ENCODE measurements around the gene TBC1D4. TPM values are rescaled to one million over a fixed set of nuclear protein-coding genes. Genes with fewer than 3 reads are reported as not detected.

The TBC1D4 gene
- total RNA-seq, 1 experiment from 2014 or later: 5.5 TPM

DNA sequence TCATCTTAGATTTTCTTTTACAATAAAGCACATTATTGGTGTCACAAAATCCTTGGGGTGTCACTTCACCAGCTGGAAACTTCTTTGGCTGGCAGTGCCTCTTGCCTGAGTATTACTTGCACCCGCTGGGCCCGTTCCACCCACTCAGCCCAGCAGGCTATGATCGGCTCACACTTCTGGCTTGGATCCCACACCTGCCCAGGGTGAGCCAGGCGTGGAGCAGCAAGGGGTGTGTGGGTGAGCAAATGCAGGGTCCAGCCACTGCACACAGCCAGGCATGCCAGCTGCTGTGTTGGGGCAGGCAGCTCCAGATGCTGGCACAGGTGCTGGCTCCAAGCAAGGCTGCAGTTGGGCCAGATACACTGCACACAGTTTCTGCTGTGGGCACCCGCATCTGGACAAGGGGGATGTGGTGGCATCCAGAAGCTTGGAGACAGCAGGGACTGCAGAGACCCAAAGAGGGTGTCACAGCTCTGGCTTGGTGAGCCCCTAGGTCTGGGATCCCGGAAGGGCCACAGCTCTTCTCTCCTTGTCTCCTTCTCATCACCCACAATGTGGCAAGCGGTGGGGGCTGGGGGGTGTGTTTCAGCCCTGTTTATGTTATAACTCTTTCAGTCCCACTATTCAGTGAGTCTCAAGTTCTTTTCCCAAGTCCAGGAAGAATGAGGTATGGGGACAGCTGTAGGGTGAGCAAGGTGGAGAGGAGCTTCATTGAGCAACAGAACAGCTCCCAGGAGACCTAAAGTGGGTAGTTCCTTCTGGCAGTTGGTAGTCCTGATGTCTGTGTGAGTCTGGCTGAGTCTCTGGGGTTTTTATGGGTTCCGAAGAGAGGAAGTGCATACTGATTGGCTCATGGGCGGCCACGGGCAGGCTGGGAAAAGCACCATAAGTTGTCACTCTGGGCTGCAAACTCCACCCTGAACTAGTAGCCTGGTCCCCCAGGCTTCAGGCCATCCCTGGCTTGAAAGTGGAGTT lies 25.3 kb upstream of the TBC1D4 start:
- DNase-seq (ENCODE audit: low read depth, low spot score): no peak
- in situ Hi-C loops (cut with HindIII; ENCODE audit: low pct_unique_long_range_greater_than_20kb, low sequenced_read_pairs): no loop called here
- no peaks in the 10 kb centered on the region for H3K27me3 ChIP-seq (ENCODE audit: control insufficient read depth, insufficient read depth, low read length)
- no peak overlapping the region for H3K27ac ChIP-seq (ENCODE audit: low read length)
- H3K36me3 ChIP-seq (ENCODE audit: control insufficient read depth, insufficient read depth, low read length): no peaks in the 10 kb centered on the region
- no peaks in the 10 kb centered on the region for H3K4me1 ChIP-seq (ENCODE audit: control insufficient read depth, insufficient read depth, low read length)
- no TSS peak for BruUV-seq (replicated peaks)
- intact Hi-C loops (cut with micrococcal nuclease; ENCODE audit: unreplicated experiment): no loop called here
- H3K9me3 ChIP-seq (ENCODE audit: control insufficient read depth, insufficient read depth, low read depth, low read length): no peaks in the 10 kb centered on the region
- ChIA-PET CTCF (no interaction called here), POLR2A (no interaction called here)
- TF ChIP-seq, protein P1, sequence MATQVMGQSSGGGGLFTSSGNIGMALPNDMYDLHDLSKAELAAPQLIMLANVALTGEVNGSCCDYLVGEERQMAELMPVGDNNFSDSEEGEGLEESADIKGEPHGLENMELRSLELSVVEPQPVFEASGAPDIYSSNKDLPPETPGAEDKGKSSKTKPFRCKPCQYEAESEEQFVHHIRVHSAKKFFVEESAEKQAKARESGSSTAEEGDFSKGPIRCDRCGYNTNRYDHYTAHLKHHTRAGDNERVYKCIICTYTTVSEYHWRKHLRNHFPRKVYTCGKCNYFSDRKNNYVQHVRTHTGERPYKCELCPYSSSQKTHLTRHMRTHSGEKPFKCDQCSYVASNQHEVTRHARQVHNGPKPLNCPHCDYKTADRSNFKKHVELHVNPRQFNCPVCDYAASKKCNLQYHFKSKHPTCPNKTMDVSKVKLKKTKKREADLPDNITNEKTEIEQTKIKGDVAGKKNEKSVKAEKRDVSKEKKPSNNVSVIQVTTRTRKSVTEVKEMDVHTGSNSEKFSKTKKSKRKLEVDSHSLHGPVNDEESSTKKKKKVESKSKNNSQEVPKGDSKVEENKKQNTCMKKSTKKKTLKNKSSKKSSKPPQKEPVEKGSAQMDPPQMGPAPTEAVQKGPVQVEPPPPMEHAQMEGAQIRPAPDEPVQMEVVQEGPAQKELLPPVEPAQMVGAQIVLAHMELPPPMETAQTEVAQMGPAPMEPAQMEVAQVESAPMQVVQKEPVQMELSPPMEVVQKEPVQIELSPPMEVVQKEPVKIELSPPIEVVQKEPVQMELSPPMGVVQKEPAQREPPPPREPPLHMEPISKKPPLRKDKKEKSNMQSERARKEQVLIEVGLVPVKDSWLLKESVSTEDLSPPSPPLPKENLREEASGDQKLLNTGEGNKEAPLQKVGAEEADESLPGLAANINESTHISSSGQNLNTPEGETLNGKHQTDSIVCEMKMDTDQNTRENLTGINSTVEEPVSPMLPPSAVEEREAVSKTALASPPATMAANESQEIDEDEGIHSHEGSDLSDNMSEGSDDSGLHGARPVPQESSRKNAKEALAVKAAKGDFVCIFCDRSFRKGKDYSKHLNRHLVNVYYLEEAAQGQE (IDR thresholded peaks at IDR 0.05; ENCODE audit: insufficient read depth in 1 of 2, low read depth in 2 of 2, low read length in 1 of 2): no peak
- TF ChIP-seq, protein P2, sequence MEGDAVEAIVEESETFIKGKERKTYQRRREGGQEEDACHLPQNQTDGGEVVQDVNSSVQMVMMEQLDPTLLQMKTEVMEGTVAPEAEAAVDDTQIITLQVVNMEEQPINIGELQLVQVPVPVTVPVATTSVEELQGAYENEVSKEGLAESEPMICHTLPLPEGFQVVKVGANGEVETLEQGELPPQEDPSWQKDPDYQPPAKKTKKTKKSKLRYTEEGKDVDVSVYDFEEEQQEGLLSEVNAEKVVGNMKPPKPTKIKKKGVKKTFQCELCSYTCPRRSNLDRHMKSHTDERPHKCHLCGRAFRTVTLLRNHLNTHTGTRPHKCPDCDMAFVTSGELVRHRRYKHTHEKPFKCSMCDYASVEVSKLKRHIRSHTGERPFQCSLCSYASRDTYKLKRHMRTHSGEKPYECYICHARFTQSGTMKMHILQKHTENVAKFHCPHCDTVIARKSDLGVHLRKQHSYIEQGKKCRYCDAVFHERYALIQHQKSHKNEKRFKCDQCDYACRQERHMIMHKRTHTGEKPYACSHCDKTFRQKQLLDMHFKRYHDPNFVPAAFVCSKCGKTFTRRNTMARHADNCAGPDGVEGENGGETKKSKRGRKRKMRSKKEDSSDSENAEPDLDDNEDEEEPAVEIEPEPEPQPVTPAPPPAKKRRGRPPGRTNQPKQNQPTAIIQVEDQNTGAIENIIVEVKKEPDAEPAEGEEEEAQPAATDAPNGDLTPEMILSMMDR (IDR thresholded peaks at IDR 0.05): no peak
- no peak for TF ChIP-seq TCF7L2 (IDR thresholded peaks at IDR 0.05; ENCODE audit: low read depth, low read length)
- ATAC-seq: no peak
- no peak overlapping the region for H3K4me3 ChIP-seq (ENCODE audit: low read depth in 2 of 2, low read length in 2 of 2)

DNA sequence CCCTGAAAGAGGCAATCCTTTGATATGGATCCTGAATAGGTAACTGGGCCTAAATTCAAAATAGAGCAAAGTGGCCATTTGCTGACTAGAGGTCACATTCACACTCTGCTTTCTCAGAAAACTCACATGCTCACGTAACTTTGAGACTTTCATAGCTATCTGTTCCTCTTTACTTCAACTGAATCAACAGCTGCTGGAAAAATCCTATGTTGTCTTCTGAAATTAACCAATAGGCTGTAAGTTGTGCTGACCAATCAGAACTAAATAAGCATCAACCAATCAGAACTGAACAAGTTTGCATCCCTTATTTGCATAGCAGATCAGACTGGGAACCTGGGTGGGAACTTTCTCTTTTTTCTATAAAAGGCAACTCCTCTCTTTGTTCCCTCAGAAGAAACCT lies 24.0 kb upstream of the TBC1D4 start:
- Histone ChIP-seq H3K27me3 (ENCODE audit: control insufficient read depth, insufficient read depth, low read length) (no peaks in the 10 kb centered on the region), H3K27ac (ENCODE audit: low read length) (no peak overlapping the region), H3K4me1 (ENCODE audit: control insufficient read depth, insufficient read depth, low read length) (no peaks in the 10 kb centered on the region), H3K9me3 (ENCODE audit: control insufficient read depth, insufficient read depth, low read depth, low read length) (no peaks in the 10 kb centered on the region), H3K4me3 (ENCODE audit: low read depth in 2 of 2, low read length in 2 of 2) (no peak overlapping the region), H3K36me3 (ENCODE audit: control insufficient read depth, insufficient read depth, low read length) (no peaks in the 10 kb centered on the region)
- no peak for ATAC-seq
- ChIA-PET POLR2A (no interaction called here), CTCF (no interaction called here)
- in situ Hi-C loops (cut with HindIII; ENCODE audit: low pct_unique_long_range_greater_than_20kb, low sequenced_read_pairs) (no loop called here), intact Hi-C loops (cut with micrococcal nuclease; ENCODE audit: unreplicated experiment) (no loop called here)
- TF ChIP-seq SIN3A (IDR thresholded peaks at IDR 0.05; ENCODE audit: borderline replicate concordance, insufficient read depth, low read depth, low read length) (no peak), TCF7L2 (IDR thresholded peaks at IDR 0.05; ENCODE audit: low read depth, low read length) (no peak), POLR2AphosphoS5 (IDR thresholded peaks at IDR 0.05; ENCODE audit: low read depth, low read length) (no peak)
- TF ChIP-seq, protein P2 (IDR thresholded peaks at IDR 0.05): no peak
- TF ChIP-seq, protein P1 (IDR thresholded peaks at IDR 0.05; ENCODE audit: insufficient read depth in 1 of 2, low read depth in 2 of 2, low read length in 1 of 2): no peak
- no peak for DNase-seq (ENCODE audit: low read depth, low spot score)
- BruUV-seq (replicated peaks): no TSS peak

Data from Panc1 (cell line).